GM12865 (cell line): ENCODE data around the gene LPAR1.

Experiments
- DNase-seq: peaks from one replicate; pipeline ENCODE4 v3.0.0; 2010; ENCODE audit warnings: low read depth
- H3K4me3 ChIP-seq: 2 replicates; pipeline ENCODE4 v1.5.1; 2011; ENCODE audit warnings: mild to moderate bottlenecking, low read depth, low read length, control low read depth
- TF ChIP-seq, protein P1 (sequence below): IDR thresholded peaks from 2 replicates; pipeline ENCODE4 v1.5.1; 2011; ENCODE audit warnings: low read length, control low read depth, low read depth, inconsistent platforms; ENCODE audit not compliant: insufficient read depth; ENCODE audit errors: missing control alignments

Gene LPAR1

DNA sequence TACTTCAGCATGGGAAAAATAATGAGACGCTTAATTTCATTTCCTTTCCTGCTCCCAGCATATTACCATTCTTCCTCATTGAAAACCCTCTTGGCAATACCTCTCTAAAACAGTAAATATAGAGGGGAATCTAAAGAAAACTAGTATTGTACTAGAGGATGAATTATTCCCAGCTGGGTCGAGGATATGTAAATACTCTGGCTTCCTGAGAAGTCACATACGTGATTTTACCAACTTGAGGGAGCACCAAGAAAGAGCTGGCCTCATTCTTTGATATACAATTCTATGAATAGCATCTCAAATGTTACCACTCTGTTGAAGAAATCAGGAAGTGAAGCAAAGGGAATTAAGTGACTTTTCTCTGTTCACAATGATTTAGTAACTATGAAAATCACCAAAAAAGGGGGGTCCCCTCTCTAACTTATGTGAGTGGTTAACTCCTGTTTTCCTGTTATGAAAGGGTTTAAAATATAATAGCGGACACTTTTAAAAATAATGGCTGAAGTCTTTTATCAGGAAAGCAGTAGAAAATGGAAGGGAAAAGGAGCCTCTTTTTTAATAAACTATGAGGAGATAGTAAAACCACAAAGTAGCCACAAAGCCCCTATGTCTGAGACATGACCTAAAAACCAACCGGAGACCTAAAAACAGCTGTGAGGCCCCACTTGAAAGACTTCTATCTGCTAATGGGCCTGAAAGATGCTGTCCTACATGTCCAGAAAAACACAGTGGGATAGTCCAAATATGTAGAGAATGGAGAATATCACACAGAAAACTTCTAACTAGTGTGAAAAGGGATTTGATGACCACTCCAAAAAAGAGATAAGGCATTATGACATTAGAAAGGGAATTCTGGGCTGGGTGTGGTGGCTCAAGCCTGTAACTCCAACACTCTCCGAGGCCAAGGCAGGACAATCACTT, 42.6 kb downstream of the LPAR1 start:
- TF ChIP-seq, protein P1, sequence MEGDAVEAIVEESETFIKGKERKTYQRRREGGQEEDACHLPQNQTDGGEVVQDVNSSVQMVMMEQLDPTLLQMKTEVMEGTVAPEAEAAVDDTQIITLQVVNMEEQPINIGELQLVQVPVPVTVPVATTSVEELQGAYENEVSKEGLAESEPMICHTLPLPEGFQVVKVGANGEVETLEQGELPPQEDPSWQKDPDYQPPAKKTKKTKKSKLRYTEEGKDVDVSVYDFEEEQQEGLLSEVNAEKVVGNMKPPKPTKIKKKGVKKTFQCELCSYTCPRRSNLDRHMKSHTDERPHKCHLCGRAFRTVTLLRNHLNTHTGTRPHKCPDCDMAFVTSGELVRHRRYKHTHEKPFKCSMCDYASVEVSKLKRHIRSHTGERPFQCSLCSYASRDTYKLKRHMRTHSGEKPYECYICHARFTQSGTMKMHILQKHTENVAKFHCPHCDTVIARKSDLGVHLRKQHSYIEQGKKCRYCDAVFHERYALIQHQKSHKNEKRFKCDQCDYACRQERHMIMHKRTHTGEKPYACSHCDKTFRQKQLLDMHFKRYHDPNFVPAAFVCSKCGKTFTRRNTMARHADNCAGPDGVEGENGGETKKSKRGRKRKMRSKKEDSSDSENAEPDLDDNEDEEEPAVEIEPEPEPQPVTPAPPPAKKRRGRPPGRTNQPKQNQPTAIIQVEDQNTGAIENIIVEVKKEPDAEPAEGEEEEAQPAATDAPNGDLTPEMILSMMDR: no peak
- DNase-seq: peak; percentile 48
- no peak overlapping the region for H3K4me3 ChIP-seq

DNA sequence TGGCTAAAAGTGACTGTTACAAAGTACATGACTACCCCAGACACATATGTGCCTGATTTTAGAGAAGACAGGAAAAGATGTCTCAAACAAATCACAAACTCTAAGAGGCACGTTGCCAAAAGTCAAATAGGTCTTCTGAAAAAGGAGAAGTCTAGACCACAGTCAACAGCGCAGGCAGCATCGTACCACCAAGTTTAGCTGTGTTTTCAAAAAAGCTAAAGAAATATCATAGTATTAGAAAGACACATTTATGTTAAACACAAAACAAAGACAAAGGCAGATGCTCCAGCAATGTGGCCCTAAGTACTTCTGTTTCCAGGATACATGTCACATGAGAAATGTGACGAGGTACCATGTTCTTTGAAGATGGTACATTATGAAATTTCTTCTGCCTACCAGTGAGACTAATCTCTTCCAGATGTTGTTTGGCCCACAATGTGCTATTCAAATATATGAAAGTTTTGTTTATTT, 43.5 kb downstream of the LPAR1 start:
- TF ChIP-seq, protein P1: no peak
- no peak overlapping the region for H3K4me3 ChIP-seq
- DNase-seq: peak; percentile 69

DNA sequence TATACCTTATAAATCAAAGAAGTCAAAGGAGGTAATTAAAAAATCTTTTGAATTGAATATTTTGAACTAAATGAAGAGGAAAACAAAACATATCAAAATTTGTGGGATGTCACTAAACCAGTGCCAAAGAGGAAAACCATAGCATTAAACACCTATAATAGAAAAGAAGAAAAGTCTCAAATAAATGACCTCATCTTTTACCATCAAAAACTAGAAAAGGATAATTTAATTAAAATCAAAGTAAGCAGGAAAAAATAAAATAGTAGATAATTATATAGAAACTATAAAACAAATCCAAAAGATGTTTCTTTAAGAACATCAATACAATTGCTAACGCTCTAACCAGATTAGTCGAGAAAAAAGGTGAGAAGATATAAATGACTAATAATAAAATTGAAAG, 47.8 kb downstream of the LPAR1 start:
- no peak for DNase-seq
- H3K4me3 ChIP-seq: no peak overlapping the region
- TF ChIP-seq, protein P1: no peak

DNA sequence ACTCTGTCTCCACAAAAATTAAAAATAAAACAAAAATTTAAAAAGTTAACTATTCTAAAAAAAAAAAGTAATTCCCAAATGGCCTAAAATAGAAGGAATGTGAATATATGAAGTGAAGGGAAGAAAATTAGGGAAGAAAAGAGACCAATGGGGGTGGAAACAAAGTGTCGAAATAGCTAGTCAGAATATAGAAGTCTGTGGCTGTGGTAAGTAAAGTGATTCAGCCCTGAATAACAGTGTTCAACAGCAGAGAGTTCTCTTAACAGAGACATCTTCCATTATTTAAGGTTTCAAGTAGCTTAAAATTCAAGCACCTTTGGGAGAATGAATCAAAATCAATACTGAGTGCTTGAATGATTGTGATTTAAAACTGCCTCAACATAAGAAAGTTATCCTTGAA, 51.7 kb downstream of the LPAR1 start:
- H3K4me3 ChIP-seq: no peak overlapping the region
- TF ChIP-seq, protein P1: no peak
- DNase-seq: no peak

DNA sequence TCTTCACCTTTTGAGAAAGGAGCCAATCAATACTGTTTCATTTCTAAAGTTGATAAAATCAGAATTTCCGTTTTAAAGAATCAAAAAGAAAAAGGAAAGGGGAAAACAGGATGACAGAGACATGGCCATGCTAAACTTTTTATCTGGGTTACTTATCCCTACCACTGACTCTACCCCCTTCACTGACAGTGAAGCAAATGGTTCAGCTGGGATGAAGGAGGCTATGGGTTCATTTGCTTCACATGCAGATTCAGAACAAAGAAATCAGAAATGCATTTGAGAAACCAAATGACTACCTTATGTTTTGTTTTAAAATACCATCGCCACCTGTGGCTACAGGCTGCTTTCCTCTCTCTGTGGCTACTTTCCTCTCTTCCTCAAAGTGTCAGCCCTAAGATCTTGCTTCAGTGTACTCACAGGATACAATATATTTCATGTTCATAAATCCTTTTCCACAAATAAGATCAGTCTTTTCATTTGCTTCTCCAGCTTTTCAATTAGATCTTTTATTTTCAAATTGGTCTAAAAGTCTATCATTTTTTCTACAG, 53.3 kb downstream of the LPAR1 start:
- TF ChIP-seq, protein P1: no peak
- DNase-seq: peak; percentile 35
- H3K4me3 ChIP-seq: no peak overlapping the region

DNA sequence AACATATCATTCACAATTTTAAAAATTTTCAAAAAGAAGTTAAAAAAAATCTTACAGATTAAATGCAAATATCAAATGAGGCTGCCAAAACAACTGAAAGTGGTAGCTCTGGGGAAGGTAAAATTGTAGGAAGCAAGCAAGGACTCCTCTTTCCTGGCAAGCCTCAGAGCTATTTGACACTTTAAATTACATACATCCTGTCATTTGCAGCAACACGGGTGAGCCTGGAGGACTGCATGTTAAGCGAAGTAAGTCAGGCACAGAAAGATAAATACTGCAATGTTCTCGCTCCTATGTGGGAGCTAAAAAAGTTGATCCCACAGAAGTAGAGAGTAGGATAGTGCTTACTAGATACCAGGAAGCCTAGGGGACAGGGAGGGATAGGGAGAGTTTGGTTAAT, 58.0 kb downstream of the LPAR1 start:
- no peak for DNase-seq
- TF ChIP-seq, protein P1: no peak
- no peak overlapping the region for H3K4me3 ChIP-seq
